Calu3 (cell line): Measurements from ENCODE around the gene OR52A5. TPM values are rescaled to one million over a fixed set of nuclear protein-coding genes. Genes with fewer than 3 reads are reported as not detected.

Source experiments
- BruUV-seq: library from RNA; stranded (reverse); fragments of 400-500 nt; replicated peaks from 2 replicates; lab custom pipeline; 2021; lab: Mats Ljungman, UMichigan
- CTCF ChIA-PET: fragments of 300-600 bp; sonication (Branson Sonifier 250); formaldehyde crosslinking; loops from one replicate; lab custom pipeline; 2022; ENCODE audit warnings: antibody characterized with exemption; lab: Charles Lee
- DNase-seq: peaks from one replicate; pipeline ENCODE4 v3.0.0; 2022
- H3K27ac Mint-ChIP-seq: one replicate; pipeline ENCODE4 v1.8.0; 2022; ENCODE audit warnings: mixed read lengths; ENCODE audit not compliant: unreplicated experiment
- H3K27me3 Mint-ChIP-seq: one replicate; pipeline ENCODE4 v1.8.0; 2022; ENCODE audit warnings: mixed read lengths; ENCODE audit not compliant: unreplicated experiment
- H3K36me3 Mint-ChIP-seq: one replicate; pipeline ENCODE4 v1.8.0; 2022; ENCODE audit warnings: mild to moderate bottlenecking, moderate library complexity, mixed read lengths; ENCODE audit not compliant: insufficient read depth, unreplicated experiment
- H3K4me1 Mint-ChIP-seq: one replicate; pipeline ENCODE4 v1.8.0; 2022; ENCODE audit warnings: mild to moderate bottlenecking, low read depth, mixed read lengths; ENCODE audit not compliant: unreplicated experiment
- H3K4me3 Mint-ChIP-seq: one replicate; pipeline ENCODE4 v1.8.0; 2022; ENCODE audit warnings: mild to moderate bottlenecking, low read depth, moderate library complexity, mixed read lengths; ENCODE audit not compliant: unreplicated experiment
- H3K9me3 Mint-ChIP-seq: one replicate; pipeline ENCODE4 v1.8.0; 2022; ENCODE audit warnings: low read depth, mixed read lengths; ENCODE audit not compliant: unreplicated experiment
- CTCF ChIP-seq: fragments of 200-600 bp; IDR thresholded peaks from one replicate; pipeline ENCODE4 v1.8.0; 2022; ENCODE audit warnings: antibody characterized with exemption; ENCODE audit not compliant: unreplicated experiment
- intact Hi-C: fragments of 100-400 bp; cut with micrococcal nuclease; formaldehyde crosslinking; loops from one replicate; pipeline ENCODE4 v1.10.0; 2022; ENCODE audit not compliant: unreplicated experiment
- total RNA-seq: library from RNA; stranded (reverse); gene quantifications from 2 replicates; pipeline ENCODE4 v1.2.3, GENCODE V29; 2022

OR52A5 gene
- total RNA-seq, 1 experiment from 2014 or later: not detected

DNA sequence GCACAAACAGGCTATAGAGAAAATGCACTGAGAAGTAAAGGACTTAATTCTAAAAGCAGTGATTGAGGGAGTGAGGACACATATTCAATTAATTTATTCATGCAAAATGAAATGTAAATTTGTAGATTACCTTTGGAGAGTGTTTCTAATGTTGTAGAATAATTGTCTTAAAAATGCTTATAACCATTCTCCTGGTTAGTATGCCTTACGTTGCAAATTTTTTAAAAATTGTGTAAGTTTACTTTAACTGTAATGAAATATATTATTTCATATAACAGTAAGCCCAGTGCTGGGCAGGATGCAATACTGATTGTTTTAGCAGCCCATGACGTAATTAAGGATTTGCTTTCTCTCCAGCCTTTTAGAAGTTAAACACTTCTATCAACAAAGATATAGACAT, 42.1 kb downstream of the OR52A5 start:
- Mint-ChIP-seq H3K27ac (no peak overlapping the region), H3K4me1 (no peaks in the 10 kb centered on the region), H3K36me3 (no peaks in the 10 kb centered on the region), H3K27me3 (no peaks in the 10 kb centered on the region), H3K4me3 (no peak overlapping the region), H3K9me3 (peaks cover 2% of the 10 kb centered on the region)
- no peak for TF ChIP-seq CTCF
- intact Hi-C loops: no loop called here
- no TSS peak for BruUV-seq
- no peak for DNase-seq
- CTCF ChIA-PET: no interaction called here

- peaks cover 2% of the 10 kb centered on the region for H3K9me3 Mint-ChIP-seq
- intact Hi-C loops: no loop called here
- H3K4me3 Mint-ChIP-seq: no peak overlapping the region
- H3K36me3 Mint-ChIP-seq: no peaks in the 10 kb centered on the region
- H3K4me1 Mint-ChIP-seq: peaks cover 12% of the 10 kb centered on the region
- no peak for TF ChIP-seq CTCF
- H3K27me3 Mint-ChIP-seq: no peaks in the 10 kb centered on the region
- no TSS peak for BruUV-seq
- CTCF ChIA-PET: no interaction called here
- H3K27ac Mint-ChIP-seq: no peak overlapping the region
- no peak for DNase-seq
Measured at GRCh38 chr11:5092821-5093585, 45.2 kb downstream of the OR52A5 start.

DNA sequence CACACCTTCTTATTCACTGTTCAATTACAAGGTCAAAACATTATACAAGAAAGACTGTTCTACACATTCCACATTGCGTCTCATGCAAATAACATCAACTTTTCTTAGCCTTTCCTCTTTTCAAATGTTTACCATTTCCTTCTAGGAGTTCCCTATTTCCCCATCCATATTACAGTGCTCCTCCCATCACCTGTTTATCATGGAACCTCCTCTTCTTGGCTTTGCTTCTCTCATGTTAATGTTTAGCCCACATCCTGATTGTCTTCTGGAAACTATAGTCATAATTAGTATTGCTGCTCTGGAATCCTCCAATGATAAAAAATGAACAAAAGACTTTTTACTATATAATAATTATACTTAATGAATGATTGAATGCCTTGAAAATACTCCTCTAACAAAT, 47.5 kb downstream of the OR52A5 start:
- intact Hi-C loops: no loop called here
- BruUV-seq: no TSS peak
- no peak for TF ChIP-seq CTCF
- Mint-ChIP-seq H3K27ac (no peak overlapping the region), H3K36me3 (no peaks in the 10 kb centered on the region), H3K27me3 (no peaks in the 10 kb centered on the region), H3K9me3 (peaks cover 2% of the 10 kb centered on the region), H3K4me3 (no peak overlapping the region), H3K4me1 (peaks cover 12% of the 10 kb centered on the region)
- DNase-seq: no peak
- CTCF ChIA-PET: no interaction called here

GRCh38 chr11:5088556-5088955, 49.6 kb downstream of the OR52A5 start:
- H3K27ac Mint-ChIP-seq: no peak overlapping the region
- CTCF ChIA-PET: no interaction called here
- H3K4me1 Mint-ChIP-seq: peaks cover 12% of the 10 kb centered on the region

More at GRCh38 chr11:5088556-5088955, 49.6 kb downstream of the OR52A5 start:
- intact Hi-C loops: no loop called here
- no peaks in the 10 kb centered on the region for H3K27me3 Mint-ChIP-seq
- BruUV-seq: no TSS peak
- no peak for TF ChIP-seq CTCF
- H3K36me3 Mint-ChIP-seq: no peaks in the 10 kb centered on the region
- DNase-seq: no peak
- peaks cover 2% of the 10 kb centered on the region for H3K9me3 Mint-ChIP-seq
- H3K4me3 Mint-ChIP-seq: no peak overlapping the region
